Thoracic aorta (tissue), 2 donors: ENCODE data around the gene A1CF. TPM values are rescaled to one million over a fixed set of nuclear protein-coding genes. Genes with fewer than 3 reads are reported as not detected.
"Not testable (repeated sequence)": the region's sequence is repeated elsewhere in the genome, so short reads cannot be mapped to it uniquely, and the experiment has no call there.

Experiments
- ATAC-seq: fragments of 150-250 bp; one replicate; pipeline ENCODE4 v1.8.0; 2017; ENCODE audit warnings: low read depth; ENCODE audit not compliant: insufficient number of reproducible peaks, low FRiP score
- DNase-seq: peaks from one replicate; pipeline ENCODE4 v3.0.0-alpha.2; 2020; ENCODE audit warnings: low spot score
- H3K27ac ChIP-seq, 2 donors: fragments of 200-600 bp; sonication (generic); 1 replicate in 1 of 2; 2 replicates in 1 of 2; pipeline ENCODE4 v1.5.1; 2016; ENCODE audit warnings: mild to moderate bottlenecking in 2 of 2, moderate library complexity in 2 of 2
- H3K27me3 ChIP-seq: fragments of 200-600 bp; sonication (generic); replicated peaks from 2 replicates; pipeline ENCODE4 v1.6.0; 2016; ENCODE audit warnings: mild to moderate bottlenecking; ENCODE audit not compliant: insufficient read depth
- H3K36me3 ChIP-seq: fragments of 200-600 bp; sonication (generic); one replicate; pipeline ENCODE4 v1.5.1; 2016
- H3K4me1 ChIP-seq, 2 donors: fragments of 200-600 bp; sonication (generic); 1 replicate in 1 of 2; 2 replicates in 1 of 2; pipeline versions ENCODE4 v1.5.1 to v1.6.0; 2016; ENCODE audit warnings: low read depth in 2 of 2, mild to moderate bottlenecking in 1 of 2; ENCODE audit not compliant: control insufficient read depth in 1 of 2
- H3K4me3 ChIP-seq: fragments of 200-600 bp; sonication (generic); 2 replicates; pipeline ENCODE4 v1.5.1; 2016; ENCODE audit warnings: mild to moderate bottlenecking
- H3K9me3 ChIP-seq: fragments of 200-600 bp; sonication (generic); 2 replicates; pipeline ENCODE4 v1.5.1; 2016
- total RNA-seq, 2 donors: library from RNA; depleted of rRNA; stranded (reverse); fragments of >200 nt; gene quantifications; one replicate each; pipeline versions ENCODE4 v1.1.0 to v1.2.3, GENCODE V29; 2016

A1CF gene
- total RNA-seq, 2 donors from 2014 or later: not detected

DNA sequence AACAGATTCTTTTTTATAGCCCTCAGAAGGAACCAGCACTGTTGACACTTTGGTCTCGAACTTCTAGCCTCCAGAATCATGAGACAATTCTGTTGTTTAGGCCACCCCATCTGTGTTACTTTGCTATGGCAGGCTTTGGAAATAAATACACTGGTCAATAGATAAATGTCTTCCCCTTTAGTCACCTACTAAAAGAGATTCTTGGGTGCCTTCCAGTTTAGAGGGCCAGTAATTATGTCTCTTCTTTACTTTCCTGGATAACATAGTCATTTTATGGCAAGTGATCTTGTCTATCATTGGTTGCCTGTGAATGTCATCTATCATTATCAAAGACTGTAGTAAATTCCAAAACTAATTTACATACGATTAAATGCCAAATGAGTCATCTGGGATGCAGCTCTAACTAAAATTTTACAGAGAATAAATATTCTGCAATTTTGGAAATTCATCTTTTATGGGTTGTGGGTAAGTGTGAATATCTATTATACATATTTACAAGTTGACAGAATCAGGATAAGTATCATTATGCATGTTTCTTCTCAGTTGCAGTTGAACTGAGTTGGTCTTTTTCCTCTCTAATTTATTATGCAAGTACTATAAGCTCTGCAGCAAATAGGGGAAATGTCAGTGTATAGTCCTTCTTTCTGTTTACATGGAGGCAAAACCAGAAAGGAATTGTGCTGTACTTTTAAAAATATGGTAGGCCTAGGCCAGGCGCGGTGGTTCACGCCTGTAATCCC, 118.5 kb downstream of the A1CF start:
- not testable (repeated sequence) for H3K4me3 ChIP-seq, H3K36me3 ChIP-seq, H3K27ac ChIP-seq, ATAC-seq, H3K4me1 ChIP-seq, DNase-seq, H3K9me3 ChIP-seq, H3K27me3 ChIP-seq

Other genes with a start within 250 kb of the A1CF start
- gene ASAH2B, start 145.7 kb downstream of the A1CF start, total RNA-seq: 1 to 10 TPM in 1 of 2 donors, under 1 TPM in 1; 0.68 to 2.8 TPM
- gene PRKG1, start 188.9 kb upstream of the A1CF start, total RNA-seq: 100 to 1,000 TPM; 145 to 381 TPM